ENCODE measurements around the gene VLDLR.

DNA sequence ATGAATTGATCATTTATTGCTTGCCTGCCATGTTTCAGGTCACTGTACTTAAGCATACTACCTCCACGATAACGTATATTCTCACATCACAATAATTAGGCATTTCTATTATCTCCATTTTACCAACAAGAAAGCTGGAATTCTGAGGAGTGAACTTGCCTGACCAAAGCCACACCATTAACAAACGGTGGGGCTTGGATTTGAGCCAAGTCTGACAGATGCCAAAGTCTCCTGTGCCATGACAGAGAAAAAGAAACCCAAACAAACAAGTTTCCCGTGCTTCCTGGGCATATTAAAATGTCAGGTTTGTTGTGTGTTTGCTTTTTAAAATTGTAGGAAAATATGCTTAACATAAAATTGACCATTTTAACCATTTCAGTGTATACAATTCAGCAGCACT lies 54.9 kb downstream of the VLDLR start:
- TF ChIP-seq, protein P1, sequence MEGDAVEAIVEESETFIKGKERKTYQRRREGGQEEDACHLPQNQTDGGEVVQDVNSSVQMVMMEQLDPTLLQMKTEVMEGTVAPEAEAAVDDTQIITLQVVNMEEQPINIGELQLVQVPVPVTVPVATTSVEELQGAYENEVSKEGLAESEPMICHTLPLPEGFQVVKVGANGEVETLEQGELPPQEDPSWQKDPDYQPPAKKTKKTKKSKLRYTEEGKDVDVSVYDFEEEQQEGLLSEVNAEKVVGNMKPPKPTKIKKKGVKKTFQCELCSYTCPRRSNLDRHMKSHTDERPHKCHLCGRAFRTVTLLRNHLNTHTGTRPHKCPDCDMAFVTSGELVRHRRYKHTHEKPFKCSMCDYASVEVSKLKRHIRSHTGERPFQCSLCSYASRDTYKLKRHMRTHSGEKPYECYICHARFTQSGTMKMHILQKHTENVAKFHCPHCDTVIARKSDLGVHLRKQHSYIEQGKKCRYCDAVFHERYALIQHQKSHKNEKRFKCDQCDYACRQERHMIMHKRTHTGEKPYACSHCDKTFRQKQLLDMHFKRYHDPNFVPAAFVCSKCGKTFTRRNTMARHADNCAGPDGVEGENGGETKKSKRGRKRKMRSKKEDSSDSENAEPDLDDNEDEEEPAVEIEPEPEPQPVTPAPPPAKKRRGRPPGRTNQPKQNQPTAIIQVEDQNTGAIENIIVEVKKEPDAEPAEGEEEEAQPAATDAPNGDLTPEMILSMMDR (optimal IDR thresholded peaks at IDR 0.05 in 1 of 3, IDR thresholded peaks at IDR 0.05 in 1 of 3, conservative IDR thresholded peaks at IDR 0.05 in 1 of 3; ENCODE audit: extremely low read depth in 1 of 3, insufficient read depth in 2 of 3, low read length in 3 of 3): no peak
- no peak for TF ChIP-seq EZH2 (IDR thresholded peaks at IDR 0.05; ENCODE audit: low read length)

Measured in keratinocyte (primary cell).